ENCODE data around the gene SORCS2.

The SORCS2 gene

GRCh38 chr4:7514789-7515188, 322.5 kb downstream of the SORCS2 start:
- in situ Hi-C loops (cut with HindIII; ENCODE audit: low sequenced_read_pairs), result loop anchor here (25.0 kb wide), 1 partner anchor 173 kb away; no protein-coding TSS in a partner anchor

- in situ Hi-C loops (cut with HindIII; ENCODE audit: low sequenced_read_pairs), result loop anchor here (25.0 kb wide), 1 partner anchor 172 kb away; no protein-coding TSS in a partner anchor
Measured at GRCh38 chr4:7515390-7515902, 323.1 kb downstream of the SORCS2 start.

- in situ Hi-C loops (cut with HindIII; ENCODE audit: low sequenced_read_pairs), result loop anchor here (25.0 kb wide), 1 partner anchor 171 kb away; no protein-coding TSS in a partner anchor
Measured at GRCh38 chr4:7516096-7516772, 323.9 kb downstream of the SORCS2 start.

GRCh38 chr4:7516773-7517144, 324.4 kb downstream of the SORCS2 start:
- in situ Hi-C loops (cut with HindIII; ENCODE audit: low sequenced_read_pairs), result loop anchor here (25.0 kb wide), 1 partner anchor 171 kb away; no protein-coding TSS in a partner anchor

GRCh38 chr4:7518871-7519637, 326.7 kb downstream of the SORCS2 start:
- in situ Hi-C loops (cut with HindIII; ENCODE audit: low sequenced_read_pairs), result loop anchor here (25.0 kb wide), 1 partner anchor 168 kb away; no protein-coding TSS in a partner anchor

GRCh38 chr4:7519638-7520376, 327.5 kb downstream of the SORCS2 start:
- in situ Hi-C loops (cut with HindIII; ENCODE audit: low sequenced_read_pairs), result loop anchor here (25.0 kb wide), 1 partner anchor 167 kb away; no protein-coding TSS in a partner anchor

GRCh38 chr4:7521666-7522065, 329.3 kb downstream of the SORCS2 start:
- in situ Hi-C loops (cut with HindIII; ENCODE audit: low sequenced_read_pairs), result loop anchor here (25.0 kb wide), 1 partner anchor 166 kb away; no protein-coding TSS in a partner anchor

GRCh38 chr4:7522452-7523220, 330.3 kb downstream of the SORCS2 start:
- in situ Hi-C loops (cut with HindIII; ENCODE audit: low sequenced_read_pairs), result loop anchor here (25.0 kb wide), 1 partner anchor 165 kb away; no protein-coding TSS in a partner anchor

- in situ Hi-C loops (cut with HindIII; ENCODE audit: low sequenced_read_pairs), result loop anchor here (25.0 kb wide), 1 partner anchor 164 kb away; no protein-coding TSS in a partner anchor
Measured at GRCh38 chr4:7523526-7523925, 331.2 kb downstream of the SORCS2 start.

GRCh38 chr4:7524064-7524682, 331.8 kb downstream of the SORCS2 start:
- in situ Hi-C loops (cut with HindIII; ENCODE audit: low sequenced_read_pairs), result loop anchor here (25.0 kb wide), 1 partner anchor 163 kb away; no protein-coding TSS in a partner anchor

GRCh38 chr4:7524843-7525242, 332.5 kb downstream of the SORCS2 start:
- in situ Hi-C loops (cut with HindIII; ENCODE audit: low sequenced_read_pairs), result loop anchor here (25.0 kb wide), 1 partner anchor 162 kb away; no protein-coding TSS in a partner anchor

- in situ Hi-C loops (cut with HindIII; ENCODE audit: low sequenced_read_pairs), result no loop called here
Measured at GRCh38 chr4:7526491-7526890, 334.2 kb downstream of the SORCS2 start.

GRCh38 chr4:7526929-7527535, 334.7 kb downstream of the SORCS2 start:
- in situ Hi-C loops (cut with HindIII; ENCODE audit: low sequenced_read_pairs), result no loop called here

GRCh38 chr4:7529368-7530080, 337.2 kb downstream of the SORCS2 start:
- in situ Hi-C loops (cut with HindIII; ENCODE audit: low sequenced_read_pairs), result no loop called here

- in situ Hi-C loops (cut with HindIII; ENCODE audit: low sequenced_read_pairs), result no loop called here
Measured at GRCh38 chr4:7530082-7530481, 337.7 kb downstream of the SORCS2 start.

- in situ Hi-C loops (cut with HindIII; ENCODE audit: low sequenced_read_pairs), result no loop called here
Measured at GRCh38 chr4:7530932-7531639, 338.7 kb downstream of the SORCS2 start.

GRCh38 chr4:7531640-7531994, 339.3 kb downstream of the SORCS2 start:
- in situ Hi-C loops (cut with HindIII; ENCODE audit: low sequenced_read_pairs), result no loop called here

- in situ Hi-C loops (cut with HindIII; ENCODE audit: low sequenced_read_pairs), result no loop called here
Measured at GRCh38 chr4:7532043-7532442, 339.7 kb downstream of the SORCS2 start.

Measured in DLD1 (cell line).